HepG2 (cell line): ENCODE results near the gene ETV3L. TPM values are rescaled to one million over a fixed set of nuclear protein-coding genes. Genes with fewer than 3 reads are reported as not detected.

Experiments used
- ARNT2 ChIP-seq: sonication (generic); formaldehyde crosslinking; IDR thresholded peaks from 2 replicates; pipeline ENCODE4 v1.8.0; 2022; ENCODE audit warnings: mild to moderate bottlenecking, low read depth, missing genetic modification reagents, moderate library complexity
- CREM ChIP-seq, 2 experiments: sonication (generic) in 1 of 2; formaldehyde crosslinking in 1 of 2; IDR thresholded peaks; 2 replicates each; pipeline versions ENCODE4 v1.4.0 to v1.6.1; 2016 to 2020; ENCODE audit warnings: antibody characterized with exemption in 1 of 2, mild to moderate bottlenecking in 1 of 2, missing genetic modification reagents in 1 of 2
- GATA4 ChIP-seq: sonication (generic); IDR thresholded peaks from 2 replicates; pipeline ENCODE4 v1.6.1; 2016; ENCODE audit warnings: antibody characterized with exemption, low read depth, borderline replicate concordance
- KDM5B ChIP-seq: sonication (generic); formaldehyde crosslinking; IDR thresholded peaks from 2 replicates; pipeline ENCODE4 v1.4.0; 2020; ENCODE audit warnings: missing genetic modification reagents, mild to moderate bottlenecking, borderline replicate concordance
- MXD4 ChIP-seq: IDR thresholded peaks from 2 replicates; pipeline ENCODE4 v1.6.1; 2016; ENCODE audit warnings: mild to moderate bottlenecking, missing biosample characterization, missing genetic modification reagents
- MXI1 ChIP-seq: IDR thresholded peaks from 3 replicates; pipeline ENCODE4 v1.6.1; 2012; ENCODE audit warnings: low read depth, low read length, inconsistent platforms, borderline replicate concordance
- NONO ChIP-seq, 2 experiments: fragments of 450-650 bp in 1 of 2; sonication (generic) in 1 of 2; formaldehyde crosslinking in 1 of 2; IDR thresholded peaks in 1 of 2; conservative IDR thresholded peaks in 1 of 2; 2 replicates each; pipeline versions ENCODE4 v1.6.1 to v1.8.0; 2017 to 2022; ENCODE audit warnings: mild to moderate bottlenecking in 1 of 2, missing genetic modification reagents in 1 of 2, moderate library complexity in 1 of 2
- YEATS4 ChIP-seq: sonication (generic); formaldehyde crosslinking; IDR thresholded peaks from 2 replicates; pipeline ENCODE4 v1.4.0; 2020; ENCODE audit warnings: missing genetic modification reagents, borderline replicate concordance
- ZC3H4 ChIP-seq: sonication (generic); formaldehyde crosslinking; IDR thresholded peaks from 2 replicates; pipeline ENCODE4 v1.4.0; 2020; ENCODE audit warnings: missing genetic modification reagents, borderline replicate concordance
- ZFP90 ChIP-seq: sonication (generic); formaldehyde crosslinking; IDR thresholded peaks from 2 replicates; pipeline ENCODE4 v1.8.0; 2022; ENCODE audit warnings: missing genetic modification reagents, mild to moderate bottlenecking, inconsistent platforms, borderline replicate concordance
- ZHX1 ChIP-seq: sonication (generic); formaldehyde crosslinking; IDR thresholded peaks from 2 replicates; pipeline ENCODE4 v1.8.1; 2022; ENCODE audit warnings: low read depth, mild to moderate bottlenecking, missing genetic modification reagents
- ZMYM4 ChIP-seq: sonication (generic); formaldehyde crosslinking; IDR thresholded peaks from 2 replicates; pipeline ENCODE4 v1.8.1; 2023; ENCODE audit warnings: mild to moderate bottlenecking, missing genetic modification reagents
- ZNF333 ChIP-seq: sonication (generic); formaldehyde crosslinking; IDR thresholded peaks from 2 replicates; pipeline ENCODE4 v1.4.0; 2020; ENCODE audit warnings: mild to moderate bottlenecking, missing genetic modification reagents, borderline replicate concordance
- ZNF430 ChIP-seq: sonication (generic); formaldehyde crosslinking; IDR thresholded peaks from 2 replicates; pipeline ENCODE4 v1.9.0; 2021; ENCODE audit warnings: mild to moderate bottlenecking, missing genetic modification reagents
- ZNF484 ChIP-seq: sonication (generic); formaldehyde crosslinking; IDR thresholded peaks from 2 replicates; pipeline ENCODE4 v1.5.1; 2020; ENCODE audit warnings: mild to moderate bottlenecking, low read depth, missing genetic modification reagents, borderline replicate concordance
- ZNF784 ChIP-seq: sonication (generic); formaldehyde crosslinking; IDR thresholded peaks from 2 replicates; pipeline ENCODE4 v1.5.1; 2020; ENCODE audit warnings: missing genetic modification reagents, mild to moderate bottlenecking, borderline replicate concordance
- ZSCAN25 ChIP-seq: sonication (generic); formaldehyde crosslinking; IDR thresholded peaks from 2 replicates; pipeline ENCODE4 v1.8.0; 2022; ENCODE audit warnings: mild to moderate bottlenecking, missing genetic modification reagents
- polyA plus RNA-seq, 8 experiments: library from polyadenylated mRNA; depleted of rRNA in 3 of 8; stranded (reverse) in 7 of 8; unstranded in 1 of 8; fragments of >200 nt; fragmentation: Illumina TruSeq in 4 of 8; extraction: Trizol in 4 of 8; gene quantifications; 2 replicates each; pipeline versions ENCODE4 v1.2.1 to v1.2.3, GENCODE V29; 2011 to 2016; ENCODE audit warnings: low read depth in 4 of 8, missing spikeins in 1 of 8, mixed read lengths in 1 of 8; ENCODE audit not compliant: insufficient read depth in 1 of 8
- total RNA-seq, 5 experiments: library from RNA; depleted of rRNA; stranded (reverse); fragments of >200 nt; fragmentation: Illumina TruSeq; extraction: Trizol; gene quantifications; 2 replicates each; pipeline ENCODE4 v1.2.3, GENCODE V29; 2016; ENCODE audit warnings: low read depth in 1 of 5
- TF ChIP-seq, protein P1 (sequence below): sonication (generic); formaldehyde crosslinking; conservative IDR thresholded peaks from 2 replicates; pipeline ENCODE4 v1.8.0; 2022; ENCODE audit warnings: mild to moderate bottlenecking, moderate library complexity, missing genetic modification reagents
- TF ChIP-seq, protein P2 (sequence below): sonication (generic); formaldehyde crosslinking; IDR thresholded peaks from 2 replicates; pipeline ENCODE4 v1.4.0; 2020; ENCODE audit warnings: missing genetic modification reagents

The ETV3L gene
- total and polyA plus RNA-seq, 2 of the 13 experiments (the other 11 are each of a cell fraction or from before 2014, with no cell fraction given) = not detected

DNA sequence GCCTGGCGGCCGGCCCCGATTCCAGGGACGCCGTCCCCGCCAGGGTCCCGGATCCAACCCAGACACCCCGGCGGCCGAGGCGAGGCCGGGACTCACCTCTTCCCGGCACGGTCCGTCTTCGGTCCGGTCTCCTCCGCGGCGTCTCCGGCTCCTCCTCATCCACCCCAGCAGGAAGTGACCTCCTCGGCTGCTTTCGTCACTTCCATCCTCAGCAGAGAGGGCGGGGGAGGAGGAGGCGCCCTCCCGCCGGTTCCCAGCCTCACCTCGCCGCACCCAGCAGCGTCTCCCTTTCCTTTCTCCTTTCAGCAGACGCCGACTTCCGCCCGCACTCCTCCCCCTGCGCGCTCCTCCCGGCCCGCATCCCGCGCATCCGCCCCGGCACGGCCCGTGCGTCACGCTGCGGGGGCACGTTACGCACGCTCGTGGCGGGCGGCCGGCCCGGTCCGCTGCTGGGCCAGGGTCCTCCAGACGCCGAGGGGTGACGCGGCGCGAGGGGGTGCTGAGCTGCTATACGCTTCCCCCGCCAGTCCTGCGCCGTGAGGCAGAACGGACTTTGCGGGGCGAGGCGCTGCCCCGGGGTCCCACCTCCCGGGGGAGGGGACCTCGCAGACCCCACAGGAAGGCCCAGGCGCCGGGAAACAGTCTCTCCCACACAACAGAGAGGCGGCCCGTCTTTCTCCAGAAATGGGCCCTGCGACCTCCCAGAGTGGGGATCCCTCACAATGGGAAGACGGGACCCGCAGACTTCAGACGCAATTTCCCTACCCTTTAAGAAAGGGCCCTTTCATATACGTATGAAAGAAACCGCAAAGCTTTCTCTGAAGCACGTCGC, 38.8 kb upstream of the ETV3L start, which contains the start of gene ETV3 (continued):
- TF ChIP-seq MXD4 (CRISPR knock-in tag) (peak; percentile 32; the same call in 1 of the 2 replicates), ZSCAN25 (CRISPR knock-in tag) (peak; percentile 91), ZNF484 (no peak), GATA4 (0 out of 2 replicates have a peak, but pooled peaks have one; percentile 11), ZMYM4 (CRISPR knock-in tag) (peak; percentile 81), ZHX1 (CRISPR knock-in tag) (peak; percentile 58; the same call in 1 of the 2 replicates), CREM (IDR thresholded peaks at IDR 0.05) (peak; percentile 90), CREM (CRISPR knock-in tag; IDR thresholded peaks at IDR 0.05) (peak; percentile 5; the same call in 1 of the 2 replicates), KDM5B (CRISPR knock-in tag) (peak; percentile 92), ZFP90 (CRISPR knock-in tag) (no peak), ZNF784 (CRISPR knock-in tag) (peak; percentile 56; the same call in 1 of the 2 replicates), ZNF430 (CRISPR knock-in tag) (0 out of 2 replicates have a peak, but pooled peaks have one; percentile 58), YEATS4 (CRISPR knock-in tag) (peak; percentile 74; the same call in 1 of the 2 replicates), NONO (IDR thresholded peaks at IDR 0.05) (no peak), NONO (CRISPR knock-in tag; conservative IDR thresholded peaks at IDR 0.05) (peak; percentile 93), ARNT2 (peak; percentile 73), MXI1 (peak; percentile 63; the same call in 1 of the 3 replicates), ZC3H4 (no peak), ZNF333 (CRISPR knock-in tag) (peak; percentile 42; the same call in 1 of the 2 replicates)
- TF ChIP-seq, protein P1, sequence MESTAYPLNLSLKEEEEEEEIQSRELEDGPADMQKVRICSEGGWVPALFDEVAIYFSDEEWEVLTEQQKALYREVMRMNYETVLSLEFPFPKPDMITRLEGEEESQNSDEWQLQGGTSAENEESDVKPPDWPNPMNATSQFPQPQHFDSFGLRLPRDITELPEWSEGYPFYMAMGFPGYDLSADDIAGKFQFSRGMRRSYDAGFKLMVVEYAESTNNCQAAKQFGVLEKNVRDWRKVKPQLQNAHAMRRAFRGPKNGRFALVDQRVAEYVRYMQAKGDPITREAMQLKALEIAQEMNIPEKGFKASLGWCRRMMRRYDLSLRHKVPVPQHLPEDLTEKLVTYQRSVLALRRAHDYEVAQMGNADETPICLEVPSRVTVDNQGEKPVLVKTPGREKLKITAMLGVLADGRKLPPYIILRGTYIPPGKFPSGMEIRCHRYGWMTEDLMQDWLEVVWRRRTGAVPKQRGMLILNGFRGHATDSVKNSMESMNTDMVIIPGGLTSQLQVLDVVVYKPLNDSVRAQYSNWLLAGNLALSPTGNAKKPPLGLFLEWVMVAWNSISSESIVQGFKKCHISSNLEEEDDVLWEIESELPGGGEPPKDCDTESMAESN (CRISPR knock-in tag) = peak; percentile 88
- TF ChIP-seq, protein P2, sequence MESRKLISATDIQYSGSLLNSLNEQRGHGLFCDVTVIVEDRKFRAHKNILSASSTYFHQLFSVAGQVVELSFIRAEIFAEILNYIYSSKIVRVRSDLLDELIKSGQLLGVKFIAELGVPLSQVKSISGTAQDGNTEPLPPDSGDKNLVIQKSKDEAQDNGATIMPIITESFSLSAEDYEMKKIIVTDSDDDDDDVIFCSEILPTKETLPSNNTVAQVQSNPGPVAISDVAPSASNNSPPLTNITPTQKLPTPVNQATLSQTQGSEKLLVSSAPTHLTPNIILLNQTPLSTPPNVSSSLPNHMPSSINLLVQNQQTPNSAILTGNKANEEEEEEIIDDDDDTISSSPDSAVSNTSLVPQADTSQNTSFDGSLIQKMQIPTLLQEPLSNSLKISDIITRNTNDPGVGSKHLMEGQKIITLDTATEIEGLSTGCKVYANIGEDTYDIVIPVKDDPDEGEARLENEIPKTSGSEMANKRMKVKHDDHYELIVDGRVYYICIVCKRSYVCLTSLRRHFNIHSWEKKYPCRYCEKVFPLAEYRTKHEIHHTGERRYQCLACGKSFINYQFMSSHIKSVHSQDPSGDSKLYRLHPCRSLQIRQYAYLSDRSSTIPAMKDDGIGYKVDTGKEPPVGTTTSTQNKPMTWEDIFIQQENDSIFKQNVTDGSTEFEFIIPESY = no peak
